ENCODE results near the gene DCAF17.

The DCAF17 gene

DNA sequence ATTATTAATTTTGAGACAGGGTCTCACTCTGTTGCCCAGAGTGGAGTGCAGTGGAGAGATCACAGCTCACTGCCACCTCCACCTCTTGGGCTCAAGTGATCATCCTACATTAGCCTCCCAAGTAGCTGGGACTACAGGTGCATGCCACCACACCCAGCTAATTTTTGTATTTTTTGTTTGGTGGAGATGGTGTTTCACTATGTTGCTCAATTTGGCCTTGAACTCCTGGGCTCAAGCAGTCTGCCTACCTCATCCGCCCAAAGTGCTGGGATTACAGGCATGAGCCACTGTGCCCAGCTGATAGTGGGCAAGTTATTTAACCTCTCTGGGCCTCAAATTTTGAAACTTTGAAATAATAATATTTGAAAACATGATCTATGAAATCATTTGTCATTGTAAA, 26.5 kb downstream of the DCAF17 start:
- no peaks in the 10 kb centered on the region for H3K27me3 ChIP-seq (ENCODE audit: insufficient read depth, insufficient read length)

DNA sequence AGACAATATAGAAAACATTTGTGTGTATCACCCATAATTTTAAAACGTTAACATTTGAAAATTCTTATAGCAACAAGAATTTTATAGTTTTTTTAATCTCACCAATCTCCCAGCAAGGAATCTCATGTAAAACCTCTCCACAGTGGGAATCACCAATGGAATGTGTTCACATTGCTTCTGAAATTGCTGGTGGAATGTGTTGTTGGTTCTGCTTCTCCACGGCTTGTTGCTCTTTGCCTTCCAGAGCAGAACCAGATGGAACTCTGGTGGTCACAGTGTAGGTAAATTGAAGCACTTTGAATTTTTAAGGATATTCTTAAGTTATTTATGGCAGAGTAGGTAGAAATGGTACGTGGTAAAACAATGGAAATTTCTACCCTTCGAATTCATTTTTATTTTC, 35.1 kb downstream of the DCAF17 start:
- Histone ChIP-seq H3K9ac (ENCODE audit: insufficient read length, low read depth) (no peak overlapping the region), H3K4me3 (ENCODE audit: insufficient read length, low read depth) (no peak overlapping the region), H3K9me3 (ENCODE audit: insufficient read depth, low read length) (no peaks in the 10 kb centered on the region), H3K27me3 (ENCODE audit: insufficient read depth, insufficient read length) (no peaks in the 10 kb centered on the region), H3K36me3 (ENCODE audit: insufficient read depth, insufficient read length, low read length) (peaks cover 33% of the 10 kb centered on the region), H3K4me1 (ENCODE audit: insufficient read depth, insufficient read length) (no peaks in the 10 kb centered on the region)
- DNase-seq (ENCODE audit: low read depth, low spot score): no peak
- no peak for TF ChIP-seq ZNF274 (IDR thresholded peaks at IDR 0.05; ENCODE audit: low read depth, low read length)
- TF ChIP-seq YY1 (IDR thresholded peaks at IDR 0.05; ENCODE audit: insufficient read depth, insufficient read length): no peak
- TF ChIP-seq SUZ12 (IDR thresholded peaks at IDR 0.05; ENCODE audit: extremely low read depth, insufficient read depth, insufficient read length): no peak

More for the DNA sequence above, 26.5 kb downstream of the DCAF17 start:
- no peak overlapping the region for H3K9ac ChIP-seq (ENCODE audit: insufficient read length, low read depth)
- no peak for DNase-seq (ENCODE audit: low read depth, low spot score)
- peaks cover 40% of the 10 kb centered on the region for H3K36me3 ChIP-seq (ENCODE audit: insufficient read depth, insufficient read length, low read length)
- no peaks in the 10 kb centered on the region for H3K9me3 ChIP-seq (ENCODE audit: insufficient read depth, low read length)
- no peak for TF ChIP-seq YY1 (IDR thresholded peaks at IDR 0.05; ENCODE audit: insufficient read depth, insufficient read length)
- TF ChIP-seq SUZ12 (IDR thresholded peaks at IDR 0.05; ENCODE audit: extremely low read depth, insufficient read depth, insufficient read length): no peak
- TF ChIP-seq ZNF274 (IDR thresholded peaks at IDR 0.05; ENCODE audit: low read depth, low read length): no peak
- H3K4me1 ChIP-seq (ENCODE audit: insufficient read depth, insufficient read length): no peaks in the 10 kb centered on the region
- H3K4me3 ChIP-seq (ENCODE audit: insufficient read length, low read depth): no peak overlapping the region

DNA sequence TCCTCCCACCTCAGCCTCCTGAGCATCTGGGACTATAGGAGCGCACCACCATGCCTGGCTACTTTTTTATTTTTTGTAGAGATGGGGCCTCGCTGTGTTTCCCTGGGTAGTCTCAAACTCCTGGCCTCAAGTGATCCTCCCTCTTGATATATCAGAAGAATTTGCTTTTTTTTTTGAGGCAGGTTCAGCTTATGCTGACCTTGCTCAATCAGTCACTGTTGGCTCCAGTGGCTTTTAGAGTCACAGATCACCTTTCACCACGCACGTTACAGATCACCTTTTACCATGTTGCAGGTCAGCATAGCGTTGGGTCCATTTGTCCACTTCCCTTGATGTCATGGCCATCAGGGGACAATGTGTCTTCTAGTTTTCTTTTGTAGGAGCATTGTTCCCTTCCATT, 36.1 kb downstream of the DCAF17 start:
- TF ChIP-seq SUZ12 (IDR thresholded peaks at IDR 0.05; ENCODE audit: extremely low read depth, insufficient read depth, insufficient read length) (no peak), ZNF274 (IDR thresholded peaks at IDR 0.05; ENCODE audit: low read depth, low read length) (no peak)
- H3K9ac ChIP-seq (ENCODE audit: insufficient read length, low read depth): no peak overlapping the region
- no peaks in the 10 kb centered on the region for H3K4me1 ChIP-seq (ENCODE audit: insufficient read depth, insufficient read length)
- H3K9me3 ChIP-seq (ENCODE audit: insufficient read depth, low read length): no peaks in the 10 kb centered on the region
- H3K4me3 ChIP-seq (ENCODE audit: insufficient read length, low read depth): no peak overlapping the region
- H3K27me3 ChIP-seq (ENCODE audit: insufficient read depth, insufficient read length): no peaks in the 10 kb centered on the region
- peaks cover 42% of the 10 kb centered on the region for H3K36me3 ChIP-seq (ENCODE audit: insufficient read depth, insufficient read length, low read length)
- no peak for DNase-seq (ENCODE audit: low read depth, low spot score)

DNA sequence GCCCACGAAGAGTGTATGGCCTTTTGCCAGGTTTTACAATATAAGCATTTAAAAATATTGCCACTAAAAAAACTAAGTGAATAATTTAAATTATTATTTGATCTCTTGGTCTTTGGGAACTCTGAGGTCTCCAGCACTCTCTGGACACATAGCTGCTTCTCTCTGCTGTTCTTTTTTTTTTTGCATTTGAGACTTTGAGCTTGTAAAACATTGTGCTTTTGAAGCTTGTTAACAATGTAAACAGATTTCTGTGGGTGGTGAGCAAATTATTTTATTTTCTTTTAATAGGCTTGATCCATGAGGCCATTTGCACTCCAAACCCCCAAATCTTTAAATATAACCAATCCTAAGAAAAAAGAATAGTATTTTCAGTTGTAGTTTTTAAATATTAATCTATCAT, 42.0 kb downstream of the DCAF17 start:
- H3K9me3 ChIP-seq (ENCODE audit: insufficient read depth, low read length): no peaks in the 10 kb centered on the region
- peaks cover 59% of the 10 kb centered on the region for H3K36me3 ChIP-seq (ENCODE audit: insufficient read depth, insufficient read length, low read length)
- DNase-seq (ENCODE audit: low read depth, low spot score): no peak
- H3K4me1 ChIP-seq (ENCODE audit: insufficient read depth, insufficient read length): no peaks in the 10 kb centered on the region
- H3K4me3 ChIP-seq (ENCODE audit: insufficient read length, low read depth): no peak overlapping the region
- TF ChIP-seq SUZ12 (IDR thresholded peaks at IDR 0.05; ENCODE audit: extremely low read depth, insufficient read depth, insufficient read length): no peak
- no peak for TF ChIP-seq YY1 (IDR thresholded peaks at IDR 0.05; ENCODE audit: insufficient read depth, insufficient read length)
- TF ChIP-seq ZNF274 (IDR thresholded peaks at IDR 0.05; ENCODE audit: low read depth, low read length): no peak
- H3K9ac ChIP-seq (ENCODE audit: insufficient read length, low read depth): no peak overlapping the region
- no peaks in the 10 kb centered on the region for H3K27me3 ChIP-seq (ENCODE audit: insufficient read depth, insufficient read length)

DNA sequence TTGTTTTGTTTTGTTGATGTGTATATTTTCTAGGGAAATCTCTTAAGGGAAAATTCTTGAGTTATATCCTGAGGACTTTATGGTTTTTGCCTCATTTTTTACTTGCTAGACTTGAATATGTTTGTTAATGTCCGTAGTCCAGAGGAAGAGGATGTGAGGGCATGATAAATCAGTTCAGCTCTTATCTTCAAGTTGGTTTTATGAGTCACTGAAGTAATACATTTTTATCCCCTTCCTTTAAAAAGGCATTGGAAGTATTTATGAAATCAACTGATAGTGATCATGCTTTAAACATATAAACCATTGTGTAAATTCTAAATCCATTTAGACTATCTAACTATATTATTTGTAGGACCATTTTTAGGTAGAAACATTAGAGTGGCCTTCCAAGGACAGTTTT, 44.3 kb downstream of the DCAF17 start:
- Histone ChIP-seq H3K4me1 (ENCODE audit: insufficient read depth, insufficient read length) (no peaks in the 10 kb centered on the region), H3K9me3 (ENCODE audit: insufficient read depth, low read length) (no peaks in the 10 kb centered on the region), H3K36me3 (ENCODE audit: insufficient read depth, insufficient read length, low read length) (peaks cover 57% of the 10 kb centered on the region), H3K4me3 (ENCODE audit: insufficient read length, low read depth) (no peak overlapping the region), H3K27me3 (ENCODE audit: insufficient read depth, insufficient read length) (no peaks in the 10 kb centered on the region), H3K9ac (ENCODE audit: insufficient read length, low read depth) (no peak overlapping the region)
- DNase-seq (ENCODE audit: low read depth, low spot score): no peak
- TF ChIP-seq YY1 (IDR thresholded peaks at IDR 0.05; ENCODE audit: insufficient read depth, insufficient read length): no peak
- no peak for TF ChIP-seq SUZ12 (IDR thresholded peaks at IDR 0.05; ENCODE audit: extremely low read depth, insufficient read depth, insufficient read length)
- TF ChIP-seq ZNF274 (IDR thresholded peaks at IDR 0.05; ENCODE audit: low read depth, low read length): no peak

DNA sequence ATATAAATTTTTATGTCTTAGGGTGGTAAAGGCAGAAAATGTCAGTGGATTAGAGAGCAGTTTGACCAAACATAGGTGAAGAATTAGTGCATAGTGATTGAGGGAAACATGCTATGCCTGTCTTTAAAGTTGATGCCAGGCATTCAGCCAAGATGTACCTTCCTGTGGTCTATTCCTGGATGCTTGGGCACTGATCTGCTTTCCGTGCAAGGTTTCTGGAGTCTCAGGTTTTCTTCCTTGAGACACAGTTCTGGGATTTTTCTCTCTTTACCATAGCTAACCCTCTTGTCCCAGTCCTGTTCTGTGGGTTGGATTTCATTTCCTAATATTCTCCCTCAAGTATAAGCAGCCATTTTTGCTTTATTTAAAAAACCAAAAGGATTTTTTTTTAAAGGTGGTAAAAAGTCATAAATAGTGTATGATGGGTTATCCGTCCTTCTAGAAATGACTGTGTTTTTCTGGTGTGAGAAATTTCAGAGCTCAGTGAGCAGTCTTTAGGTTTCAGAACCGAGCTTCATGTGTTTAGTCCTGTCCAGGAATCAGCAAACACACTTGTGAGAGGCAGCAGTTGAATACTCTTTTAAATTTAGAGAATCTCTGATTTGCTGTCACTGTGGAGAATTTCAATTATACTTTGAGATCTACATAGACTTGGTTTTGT, 45.3 kb downstream of the DCAF17 start:
- Histone ChIP-seq H3K9me3 (ENCODE audit: insufficient read depth, low read length) (no peaks in the 10 kb centered on the region), H3K4me1 (ENCODE audit: insufficient read depth, insufficient read length) (no peaks in the 10 kb centered on the region), H3K27me3 (ENCODE audit: insufficient read depth, insufficient read length) (no peaks in the 10 kb centered on the region), H3K36me3 (ENCODE audit: insufficient read depth, insufficient read length, low read length) (peaks cover 47% of the 10 kb centered on the region), H3K4me3 (ENCODE audit: insufficient read length, low read depth) (no peak overlapping the region), H3K9ac (ENCODE audit: insufficient read length, low read depth) (no peak overlapping the region)
- TF ChIP-seq SUZ12 (IDR thresholded peaks at IDR 0.05; ENCODE audit: extremely low read depth, insufficient read depth, insufficient read length) (no peak), YY1 (IDR thresholded peaks at IDR 0.05; ENCODE audit: insufficient read depth, insufficient read length) (no peak), ZNF274 (IDR thresholded peaks at IDR 0.05; ENCODE audit: low read depth, low read length) (no peak)
- no peak for DNase-seq (ENCODE audit: low read depth, low spot score)

DNA sequence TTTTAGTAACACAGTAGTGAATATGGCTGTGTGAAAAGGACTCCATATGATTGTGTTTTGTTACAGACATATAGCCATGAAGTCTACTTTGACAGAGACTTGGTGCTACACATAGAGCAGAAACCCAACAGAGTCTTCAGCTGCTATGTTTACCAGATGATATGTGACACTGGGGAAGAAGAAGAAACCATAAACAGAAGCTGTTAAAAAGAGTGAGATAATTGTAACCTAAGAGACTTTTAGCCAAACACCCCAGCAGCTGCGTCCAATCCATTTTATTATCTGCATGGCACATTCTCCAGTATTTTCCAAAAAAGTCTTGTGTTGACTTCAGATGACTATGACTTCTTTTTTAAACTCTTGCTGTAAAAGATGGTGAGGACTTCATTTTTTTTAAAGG, 46.9 kb downstream of the DCAF17 start:
- H3K27me3 ChIP-seq (ENCODE audit: insufficient read depth, insufficient read length): no peaks in the 10 kb centered on the region
- TF ChIP-seq YY1 (IDR thresholded peaks at IDR 0.05; ENCODE audit: insufficient read depth, insufficient read length) (no peak), ZNF274 (IDR thresholded peaks at IDR 0.05; ENCODE audit: low read depth, low read length) (no peak), SUZ12 (IDR thresholded peaks at IDR 0.05; ENCODE audit: extremely low read depth, insufficient read depth, insufficient read length) (no peak)
- no peaks in the 10 kb centered on the region for H3K4me1 ChIP-seq (ENCODE audit: insufficient read depth, insufficient read length)
- no peaks in the 10 kb centered on the region for H3K9me3 ChIP-seq (ENCODE audit: insufficient read depth, low read length)
- H3K9ac ChIP-seq (ENCODE audit: insufficient read length, low read depth): no peak overlapping the region
- H3K36me3 ChIP-seq (ENCODE audit: insufficient read depth, insufficient read length, low read length): peaks cover 35% of the 10 kb centered on the region
- H3K4me3 ChIP-seq (ENCODE audit: insufficient read length, low read depth): no peak overlapping the region
- DNase-seq (ENCODE audit: low read depth, low spot score): no peak

Measured in NT2/D1 (cell line).